Prostate gland (tissue), 2 donors: ENCODE measurements around the gene ALK.

Experiments used
- CTCF ChIP-seq, 4 experiments: fragments of 200-600 bp in 2 of 4; fragments of 450-650 bp in 2 of 4; sonication (generic) in 2 of 4; IDR thresholded peaks; 1 replicate in 3 of 4; 2 replicates in 1 of 4; pipeline ENCODE4 v1.5.1; 2016 to 2019; ENCODE audit warnings: antibody characterized with exemption in 4 of 4, mild to moderate bottlenecking in 2 of 4, moderate library complexity in 2 of 4
- POLR2A ChIP-seq: fragments of 450-650 bp; IDR thresholded peaks from one replicate; pipeline ENCODE4 v1.6.1; 2016; ENCODE audit warnings: antibody characterized with exemption, mild to moderate bottlenecking
- POLR2AphosphoS5 ChIP-seq: sonication (generic); formaldehyde crosslinking; IDR thresholded peaks from one replicate; pipeline ENCODE4 v1.6.1; 2017; ENCODE audit warnings: antibody characterized with exemption

GRCh38 chr2:29966266-29966665 is 44.9 kb upstream of the ALK start:
- no peak for TF ChIP-seq CTCF (IDR thresholded peaks at IDR 0.05)
- TF ChIP-seq POLR2AphosphoS5, result no peak
- TF ChIP-seq POLR2A, result no peak
